Mucosa of descending colon (tissue), 3 donors: Measurements from ENCODE around the gene CDC42EP4. TPM values are rescaled to one million over a fixed set of nuclear protein-coding genes. Genes with fewer than 3 reads are reported as not detected.
A peak's percentile ranks its signal among the peaks of the same experiment; 100 is the strongest.

Source experiments
- ATAC-seq: fragments of 200-7000 bp; cut with Tn5 transposase; one replicate; pipeline ENCODE4 v1.9.1; 2020; ENCODE audit warnings: mild to moderate bottlenecking, moderate library complexity
- DNase-seq, 3 donors: peaks; one replicate each; pipeline ENCODE4 v3.0.0-alpha.2; 2020
- H3K36me3 ChIP-seq: fragments of 200-600 bp; one replicate; pipeline ENCODE4 v1.8.0; 2021; ENCODE audit warnings: low read depth, mild to moderate bottlenecking
- H3K4me1 ChIP-seq: fragments of 200-600 bp; one replicate; pipeline ENCODE4 v1.8.0; 2021; ENCODE audit warnings: low read depth, mild to moderate bottlenecking
- H3K4me3 ChIP-seq: fragments of 200-600 bp; one replicate; pipeline ENCODE4 v1.8.0; 2021; ENCODE audit warnings: mild to moderate bottlenecking
- H3K9me3 ChIP-seq: fragments of 200-600 bp; one replicate; pipeline ENCODE4 v1.8.0; 2021; ENCODE audit warnings: mild to moderate bottlenecking
- intact Hi-C, 2 donors: fragments of 100-400 bp; cut with DNase I in 1 of 2; cut with micrococcal nuclease in 1 of 2; formaldehyde crosslinking; loops; one replicate each; pipeline versions ENCODE4 v1.11.0 to v1.11.1; 2022; cut with DNase I, micrococcal nuclease
- total RNA-seq, 3 donors: library from RNA; stranded (reverse); fragmentation: NEBNext Ultra II Directional in 2 of 3; extraction: Animal tissue kit (Norgen Biotek cat#: 25700) in 2 of 3; gene quantifications; one replicate each; pipeline versions ENCODE4 v1.2.1 to v1.2.4, GENCODE V29; 2021 to 2023
- TF ChIP-seq, protein P1 (sequence below): fragments of 200-600 bp; IDR thresholded peaks from one replicate; pipeline ENCODE4 v1.8.0; 2022; ENCODE audit warnings: antibody characterized with exemption, mild to moderate bottlenecking
- donor health status: DM: no; HTN: no; CAD: no; lungs with moderate emphysema.
- donor health status: DM: no; HTN: no; CAD: no.
- donor health status: DM: no; HTN: yes; CAD: no.

The CDC42EP4 gene
- total RNA-seq, 3 donors from 2014 or later: 54.6 to 95.2 (median 75.9) TPM

DNA sequence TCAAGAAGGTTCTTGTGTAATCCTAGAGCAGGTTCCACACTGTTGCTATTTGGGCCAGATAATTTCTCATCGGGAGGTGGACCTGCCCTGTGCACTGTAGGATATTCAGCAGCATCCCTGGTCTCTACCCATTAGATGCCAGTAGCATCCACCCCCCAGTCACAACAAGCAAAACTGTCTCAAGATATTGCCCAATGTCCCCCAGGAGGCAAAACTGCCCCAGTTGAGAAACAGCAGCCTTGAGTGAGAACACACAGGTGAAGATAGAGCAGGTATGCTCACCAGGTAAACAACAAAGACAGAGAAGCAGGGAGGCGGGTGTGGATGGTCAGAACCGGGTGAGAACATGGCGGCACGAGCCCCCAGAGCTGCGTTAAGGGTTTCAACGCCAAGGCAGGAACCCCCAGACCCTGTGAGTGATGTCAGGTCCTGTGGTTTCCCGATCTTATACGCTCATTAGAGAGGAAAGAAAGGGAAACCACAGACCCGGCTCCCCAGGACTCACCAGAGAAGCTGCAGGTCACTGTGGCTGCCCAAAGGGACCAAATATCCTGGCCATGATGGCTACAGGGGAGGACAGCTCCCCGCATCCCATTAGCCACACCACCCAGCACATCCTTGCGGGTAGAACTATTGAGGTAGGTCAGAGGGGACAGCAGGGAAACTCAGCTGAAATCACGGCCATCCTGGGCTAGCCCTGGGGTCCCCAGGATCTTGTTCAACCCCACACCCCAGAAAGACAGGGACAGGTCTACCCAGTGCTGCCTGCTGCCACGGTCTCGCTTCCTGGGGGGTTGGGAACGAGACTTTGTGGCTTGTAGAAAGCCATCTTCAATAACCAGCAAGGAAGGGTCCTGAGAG is 21.2 kb downstream of the CDC42EP4 start:
- Histone ChIP-seq H3K4me1 (peaks cover 59% of the 10 kb centered on the region), H3K36me3 (no peaks in the 10 kb centered on the region)
- TF ChIP-seq, protein P1, sequence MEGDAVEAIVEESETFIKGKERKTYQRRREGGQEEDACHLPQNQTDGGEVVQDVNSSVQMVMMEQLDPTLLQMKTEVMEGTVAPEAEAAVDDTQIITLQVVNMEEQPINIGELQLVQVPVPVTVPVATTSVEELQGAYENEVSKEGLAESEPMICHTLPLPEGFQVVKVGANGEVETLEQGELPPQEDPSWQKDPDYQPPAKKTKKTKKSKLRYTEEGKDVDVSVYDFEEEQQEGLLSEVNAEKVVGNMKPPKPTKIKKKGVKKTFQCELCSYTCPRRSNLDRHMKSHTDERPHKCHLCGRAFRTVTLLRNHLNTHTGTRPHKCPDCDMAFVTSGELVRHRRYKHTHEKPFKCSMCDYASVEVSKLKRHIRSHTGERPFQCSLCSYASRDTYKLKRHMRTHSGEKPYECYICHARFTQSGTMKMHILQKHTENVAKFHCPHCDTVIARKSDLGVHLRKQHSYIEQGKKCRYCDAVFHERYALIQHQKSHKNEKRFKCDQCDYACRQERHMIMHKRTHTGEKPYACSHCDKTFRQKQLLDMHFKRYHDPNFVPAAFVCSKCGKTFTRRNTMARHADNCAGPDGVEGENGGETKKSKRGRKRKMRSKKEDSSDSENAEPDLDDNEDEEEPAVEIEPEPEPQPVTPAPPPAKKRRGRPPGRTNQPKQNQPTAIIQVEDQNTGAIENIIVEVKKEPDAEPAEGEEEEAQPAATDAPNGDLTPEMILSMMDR: no peak

DNA sequence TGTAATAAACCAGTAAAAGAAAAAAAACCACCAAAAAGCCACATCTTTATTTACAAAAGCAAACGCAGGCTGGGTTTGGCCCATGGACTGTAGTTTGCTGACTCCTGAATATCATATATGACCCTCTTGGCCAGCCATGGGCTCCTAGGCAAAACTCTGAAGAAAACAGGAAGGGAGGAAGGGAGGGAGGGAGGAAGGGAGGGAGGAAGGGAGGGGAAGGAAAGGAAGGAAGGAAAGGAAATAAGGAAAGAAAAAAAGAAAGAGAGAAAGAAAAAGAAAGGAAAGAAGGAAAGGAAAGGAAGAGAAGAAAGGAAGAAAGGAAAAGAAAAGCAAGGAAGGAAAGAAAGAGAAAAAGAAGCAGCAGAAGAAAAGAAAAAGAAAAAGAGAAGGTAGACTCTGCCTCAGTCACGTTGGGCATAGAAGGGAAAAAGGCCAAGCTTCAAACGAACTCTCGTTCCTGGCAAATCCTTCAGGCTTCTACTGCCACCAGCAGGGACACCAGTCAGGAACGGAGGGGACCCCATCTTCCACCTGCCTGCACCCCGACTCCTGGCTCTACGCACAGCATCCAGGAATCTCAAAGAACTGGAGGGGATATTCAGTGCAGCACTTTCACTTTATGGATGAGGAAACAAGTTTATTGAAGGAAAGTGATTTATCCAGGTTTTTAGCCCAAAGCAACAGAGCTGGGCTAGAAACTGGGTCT is 22.1 kb downstream of the CDC42EP4 start:
- TF ChIP-seq, protein P1: no peak
- Histone ChIP-seq H3K36me3 (no peaks in the 10 kb centered on the region), H3K4me3 (no peak overlapping the region), H3K4me1 (peaks cover 59% of the 10 kb centered on the region), H3K9me3 (no peaks in the 10 kb centered on the region)
- intact Hi-C loops: no loop called here
- DNase-seq (no peak), ATAC-seq (no peak)

More for the DNA sequence above, 21.2 kb downstream of the CDC42EP4 start:
- intact Hi-C loops: no loop called here
- DNase-seq (no peak), ATAC-seq (no peak)
- no peak overlapping the region for H3K4me3 ChIP-seq
- no peaks in the 10 kb centered on the region for H3K9me3 ChIP-seq

- H3K36me3 ChIP-seq: no peaks in the 10 kb centered on the region
These were observed 23.1 kb downstream of the CDC42EP4 start for GRCh38 chr17:73288534-73289302.

GRCh38 chr17:73286863-73287296 is 24.9 kb downstream of the CDC42EP4 start:
- no peak overlapping the region for H3K4me3 ChIP-seq
- intact Hi-C loops: no loop called here
- H3K9me3 ChIP-seq: no peaks in the 10 kb centered on the region
- DNase-seq: no peak
- TF ChIP-seq, protein P1: no peak
- no peak for ATAC-seq
- H3K4me1 ChIP-seq: peaks cover 39% of the 10 kb centered on the region
- H3K36me3 ChIP-seq: no peaks in the 10 kb centered on the region

More at GRCh38 chr17:73288534-73289302, 23.1 kb downstream of the CDC42EP4 start:
- no peaks in the 10 kb centered on the region for H3K9me3 ChIP-seq
- no peak overlapping the region for H3K4me3 ChIP-seq
- TF ChIP-seq, protein P1: no peak
- DNase-seq (peak; percentile 76 to 80 (median 77)), ATAC-seq (peak; percentile 82)
- peaks cover 57% of the 10 kb centered on the region for H3K4me1 ChIP-seq
- intact Hi-C loops: no loop called here
